Activated CD8-positive, alpha-beta T cell treated with anti-CD3 and anti-CD28 coated beads for 36 hours (primary cell): ENCODE results near the gene SLC16A7. TPM values are rescaled to one million over a fixed set of nuclear protein-coding genes. Genes with fewer than 3 reads are reported as not detected.
A peak's percentile ranks its signal among the peaks of the same experiment; 100 is the strongest.

Experiments
- ATAC-seq: fragments of 200-7000 bp; cut with Tn5 transposase; one replicate; pipeline ENCODE4 v1.10.0; 2021; ENCODE audit warnings: mild to moderate bottlenecking, moderate library complexity
- CTCF ChIA-PET: fragments of 350-600 bp; sonication (Branson Sonifier 250); formaldehyde crosslinking; loops from one replicate; lab custom pipeline; 2021; ENCODE audit warnings: antibody characterized with exemption; lab: Charles Lee
- POLR2A ChIA-PET: fragments of 350-600 bp; sonication (Branson Sonifier 250); formaldehyde crosslinking; loops from one replicate; lab custom pipeline; 2021; ENCODE audit warnings: antibody characterized with exemption; lab: Charles Lee
- DNase-seq: peaks from one replicate; pipeline ENCODE4 v3.0.0-alpha.2; 2020
- H3K27ac Mint-ChIP-seq: one replicate; pipeline ENCODE4 v1.8.0; 2021; ENCODE audit warnings: mild to moderate bottlenecking, mixed read lengths
- H3K27me3 Mint-ChIP-seq: one replicate; pipeline ENCODE4 v1.8.0; 2021; ENCODE audit warnings: mixed read lengths
- H3K36me3 Mint-ChIP-seq: one replicate; pipeline ENCODE4 v1.8.0; 2021; ENCODE audit warnings: low read depth, mixed read lengths
- H3K4me1 Mint-ChIP-seq: one replicate; pipeline ENCODE4 v1.8.0; 2021; ENCODE audit warnings: low read depth, mixed read lengths
- H3K4me3 Mint-ChIP-seq: one replicate; pipeline ENCODE4 v1.8.0; 2021; ENCODE audit warnings: mild to moderate bottlenecking, moderate library complexity, mixed read lengths
- H3K9me3 Mint-ChIP-seq: one replicate; pipeline ENCODE4 v1.8.0; 2021; ENCODE audit warnings: mixed read lengths
- intact Hi-C: fragments of 100-400 bp; cut with micrococcal nuclease; formaldehyde crosslinking; loops from one replicate; pipeline ENCODE4 v1.10.0; 2022
- total RNA-seq, 2 experiments: library from RNA; stranded (reverse); gene quantifications; one replicate each; pipeline ENCODE4 v1.2.3, GENCODE V29; 2021
- TF ChIP-seq, protein P1 (sequence below): fragments of 200-600 bp; IDR thresholded peaks from one replicate; pipeline ENCODE4 v1.8.0; 2022; ENCODE audit warnings: antibody characterized with exemption, mild to moderate bottlenecking

The SLC16A7 gene
- total RNA-seq, 2 experiments from 2014 or later = 21.0 to 21.4 TPM

DNA sequence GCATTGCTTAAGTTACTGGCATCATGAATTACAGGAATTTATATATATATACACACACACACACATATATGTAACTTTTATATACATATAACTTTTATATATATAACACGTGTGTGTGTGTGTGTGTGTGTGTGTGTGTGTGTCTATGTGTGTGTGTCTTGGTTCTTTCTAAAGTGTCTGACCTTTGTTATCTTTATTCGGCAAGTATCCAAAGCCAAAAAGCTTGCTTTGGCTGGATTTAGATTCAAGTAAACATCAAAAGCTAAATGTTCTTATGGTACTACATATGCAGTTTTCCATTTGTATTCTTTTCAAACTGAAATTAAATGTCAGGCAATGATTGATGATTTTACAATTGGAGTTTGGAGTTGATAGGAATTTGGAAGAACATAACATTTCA is 69.9 kb downstream of the SLC16A7 start:
- intact Hi-C loops = no loop called here
- ChIA-PET POLR2A (no interaction called here), CTCF (no interaction called here)
- H3K27ac Mint-ChIP-seq = no peak overlapping the region
- H3K4me3 Mint-ChIP-seq = no peak overlapping the region
- H3K4me1 Mint-ChIP-seq = peaks cover 45% of the 10 kb centered on the region
- H3K27me3 Mint-ChIP-seq = no peaks in the 10 kb centered on the region
- TF ChIP-seq, protein P1, sequence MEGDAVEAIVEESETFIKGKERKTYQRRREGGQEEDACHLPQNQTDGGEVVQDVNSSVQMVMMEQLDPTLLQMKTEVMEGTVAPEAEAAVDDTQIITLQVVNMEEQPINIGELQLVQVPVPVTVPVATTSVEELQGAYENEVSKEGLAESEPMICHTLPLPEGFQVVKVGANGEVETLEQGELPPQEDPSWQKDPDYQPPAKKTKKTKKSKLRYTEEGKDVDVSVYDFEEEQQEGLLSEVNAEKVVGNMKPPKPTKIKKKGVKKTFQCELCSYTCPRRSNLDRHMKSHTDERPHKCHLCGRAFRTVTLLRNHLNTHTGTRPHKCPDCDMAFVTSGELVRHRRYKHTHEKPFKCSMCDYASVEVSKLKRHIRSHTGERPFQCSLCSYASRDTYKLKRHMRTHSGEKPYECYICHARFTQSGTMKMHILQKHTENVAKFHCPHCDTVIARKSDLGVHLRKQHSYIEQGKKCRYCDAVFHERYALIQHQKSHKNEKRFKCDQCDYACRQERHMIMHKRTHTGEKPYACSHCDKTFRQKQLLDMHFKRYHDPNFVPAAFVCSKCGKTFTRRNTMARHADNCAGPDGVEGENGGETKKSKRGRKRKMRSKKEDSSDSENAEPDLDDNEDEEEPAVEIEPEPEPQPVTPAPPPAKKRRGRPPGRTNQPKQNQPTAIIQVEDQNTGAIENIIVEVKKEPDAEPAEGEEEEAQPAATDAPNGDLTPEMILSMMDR = no peak
- no peak for ATAC-seq
- peaks cover 36% of the 10 kb centered on the region for H3K36me3 Mint-ChIP-seq
- H3K9me3 Mint-ChIP-seq = peaks cover 26% of the 10 kb centered on the region
- no peak for DNase-seq

DNA sequence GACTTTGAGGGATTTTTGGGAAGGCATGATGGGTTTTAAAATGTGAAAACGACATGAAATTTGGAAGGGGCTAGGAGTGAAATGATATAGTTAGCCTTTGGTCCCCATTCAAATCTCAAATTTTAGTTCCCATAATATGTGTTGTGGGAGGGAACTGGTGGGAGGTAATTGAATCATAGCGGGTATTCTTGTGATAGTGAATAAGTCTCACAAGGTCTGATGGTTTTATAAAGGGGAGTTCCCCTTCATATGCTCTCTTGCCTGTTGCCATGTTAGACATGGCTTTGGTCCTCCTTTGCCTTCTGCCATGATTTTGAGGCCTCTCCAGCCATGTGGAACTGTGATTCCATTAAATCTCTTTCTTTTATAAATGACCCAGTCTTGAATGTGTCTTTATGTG is 72.8 kb downstream of the SLC16A7 start:
- intact Hi-C loops = no loop called here
- Mint-ChIP-seq H3K27me3 (no peaks in the 10 kb centered on the region), H3K4me1 (peaks cover 27% of the 10 kb centered on the region), H3K9me3 (peaks cover 26% of the 10 kb centered on the region), H3K27ac (peak overlapping the region; percentile 35), H3K4me3 (no peak overlapping the region), H3K36me3 (peaks cover 36% of the 10 kb centered on the region)
- POLR2A ChIA-PET = no interaction called here
- TF ChIP-seq, protein P1 = no peak
- CTCF ChIA-PET = no interaction called here
- DNase-seq (no peak), ATAC-seq (peak; percentile 34)

DNA sequence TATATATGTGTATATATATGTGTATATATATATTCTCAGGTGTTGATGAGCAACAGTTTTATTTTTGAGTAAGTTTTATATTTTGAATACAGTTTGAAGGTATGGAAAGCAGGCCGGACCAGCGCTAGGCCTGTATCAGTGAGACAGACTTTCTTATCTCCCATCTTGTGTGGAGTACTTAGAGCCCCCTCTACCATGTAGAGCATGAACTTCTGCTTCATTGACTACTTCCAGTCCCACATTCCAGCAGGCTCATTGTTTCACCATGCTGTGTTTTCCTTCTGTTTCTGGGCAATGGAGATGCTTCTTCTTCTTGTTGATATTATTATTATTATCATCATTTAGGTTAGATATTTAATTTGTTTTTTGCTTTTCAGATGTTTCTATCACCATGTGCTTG is 76.4 kb downstream of the SLC16A7 start:
- POLR2A ChIA-PET = no interaction called here
- ATAC-seq (no peak), DNase-seq (no peak)
- no peaks in the 10 kb centered on the region for H3K27me3 Mint-ChIP-seq
- no peak overlapping the region for H3K27ac Mint-ChIP-seq
- intact Hi-C loops = no loop called here
- no peak overlapping the region for H3K4me3 Mint-ChIP-seq
- TF ChIP-seq, protein P1 = no peak
- CTCF ChIA-PET = no interaction called here
- H3K36me3 Mint-ChIP-seq = peaks cover 31% of the 10 kb centered on the region
- peaks cover 29% of the 10 kb centered on the region for H3K4me1 Mint-ChIP-seq
- peaks cover 10% of the 10 kb centered on the region for H3K9me3 Mint-ChIP-seq

DNA sequence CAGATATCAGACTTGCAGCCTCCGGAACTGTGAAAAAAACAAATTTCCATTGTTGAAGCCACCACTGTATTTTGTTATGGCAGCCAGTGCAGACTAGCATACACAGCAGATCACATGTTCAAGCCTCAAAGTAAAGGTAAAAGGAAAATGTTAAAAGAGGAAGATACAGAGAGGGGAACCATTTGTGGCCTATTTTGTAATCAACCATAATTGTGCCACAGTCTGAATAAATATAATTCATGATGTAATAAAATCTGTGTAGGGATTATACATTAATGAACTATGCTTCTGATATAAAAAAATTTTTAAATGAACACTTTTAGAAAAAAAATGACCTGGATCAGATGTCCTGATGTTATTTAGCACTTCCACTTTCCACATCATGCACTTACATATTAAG is 79.6 kb downstream of the SLC16A7 start:
- Mint-ChIP-seq H3K4me1 (peaks cover 18% of the 10 kb centered on the region), H3K27ac (no peak overlapping the region), H3K27me3 (no peaks in the 10 kb centered on the region), H3K36me3 (peaks cover 31% of the 10 kb centered on the region), H3K4me3 (no peak overlapping the region), H3K9me3 (peaks cover 9% of the 10 kb centered on the region)
- CTCF ChIA-PET = no interaction called here
- POLR2A ChIA-PET = no interaction called here
- DNase-seq (no peak), ATAC-seq (no peak)
- intact Hi-C loops = no loop called here
- TF ChIP-seq, protein P1 = no peak

DNA sequence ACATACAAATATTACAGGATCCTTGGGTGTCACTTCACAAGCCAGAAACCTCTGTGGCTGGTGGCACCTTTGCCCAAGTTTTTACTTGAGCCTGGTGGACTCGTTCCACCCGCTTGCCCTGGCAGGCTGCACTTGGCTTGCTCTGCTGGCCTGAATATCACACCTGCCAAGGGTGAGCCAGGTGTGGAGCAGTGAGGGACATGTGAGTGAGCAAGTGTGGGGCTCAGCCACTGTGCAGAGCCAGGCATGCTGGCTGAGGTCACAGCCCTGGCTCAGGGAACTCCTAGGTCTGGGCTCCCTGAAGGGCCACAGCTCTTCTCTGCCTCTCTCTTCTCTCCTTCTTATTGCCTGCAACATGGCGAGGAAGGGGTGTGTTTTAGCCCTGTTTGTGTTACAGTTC is 82.0 kb downstream of the SLC16A7 start:
- H3K27ac Mint-ChIP-seq = no peak overlapping the region
- POLR2A ChIA-PET = no interaction called here
- CTCF ChIA-PET = no interaction called here
- no peak overlapping the region for H3K4me3 Mint-ChIP-seq
- no peak for DNase-seq
- H3K9me3 Mint-ChIP-seq = peaks cover 9% of the 10 kb centered on the region
- H3K27me3 Mint-ChIP-seq = no peaks in the 10 kb centered on the region
- H3K36me3 Mint-ChIP-seq = peaks cover 38% of the 10 kb centered on the region
- TF ChIP-seq, protein P1 = no peak
- peaks cover 25% of the 10 kb centered on the region for H3K4me1 Mint-ChIP-seq
- no peak for ATAC-seq
- intact Hi-C loops = no loop called here
